Hematopoietic multipotent progenitor cell treated with erythropoietin and hydrocortisone succinate and interleukin-3 and kit ligand, for 4 days (in vitro differentiated cells): ENCODE data around the gene NUDT9.
"Not testable (repeated sequence)": the region's sequence is repeated elsewhere in the genome, so short reads cannot be mapped to it uniquely, and the experiment has no call there.

Experiments used
- DNase-seq: peaks from one replicate; pipeline ENCODE4 v3.0.0-alpha.2; 2015

The NUDT9 gene

DNA sequence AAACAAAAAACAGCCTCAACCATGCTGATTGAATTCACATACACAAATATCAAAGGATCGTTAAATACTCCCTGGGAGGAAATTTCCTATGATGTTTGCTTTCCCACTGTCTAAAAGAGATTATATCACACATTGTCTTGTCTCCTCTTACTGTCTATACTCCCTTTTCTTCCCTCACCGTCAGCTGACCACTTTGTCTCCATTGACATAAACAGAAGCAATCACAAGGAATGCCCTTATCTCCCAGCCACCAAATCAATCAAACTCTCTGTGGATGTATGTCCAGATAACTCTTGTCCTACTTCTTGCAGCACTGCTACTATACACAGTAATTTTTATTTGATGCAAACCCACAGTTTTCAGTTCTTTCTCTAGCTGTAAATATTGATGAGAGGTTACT is 12.2 kb upstream of the NUDT9 start:
- DNase-seq = no peak

DNA sequence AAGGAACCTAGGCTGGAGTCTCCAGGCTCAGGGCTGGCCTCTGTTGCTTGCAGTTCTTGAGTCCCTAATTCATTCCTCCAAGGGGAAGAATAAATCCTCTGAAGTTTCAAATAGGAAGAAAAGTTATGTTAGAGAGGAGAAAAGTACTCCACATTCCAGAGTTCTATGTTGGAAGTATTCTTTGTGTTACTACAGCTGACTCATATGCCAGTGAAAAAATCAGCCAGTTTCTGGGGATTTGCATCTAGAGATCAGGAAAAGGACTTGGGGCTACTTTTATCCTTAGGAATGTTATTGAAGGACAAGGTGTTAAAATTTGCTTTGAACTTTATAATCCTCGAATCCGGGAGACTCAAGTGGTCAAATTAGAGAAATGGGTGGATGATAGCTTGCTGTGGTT is 11.7 kb upstream of the NUDT9 start:
- no peak for DNase-seq

- DNase-seq = no peak
Observed at GRCh38 chr4:87414816-87415215, 7.6 kb upstream of the NUDT9 start.

GRCh38 chr4:87416965-87417364 is 5.4 kb upstream of the NUDT9 start:
- no peak for DNase-seq

GRCh38 chr4:87418410-87418809 is 4.0 kb upstream of the NUDT9 start:
- not testable (repeated sequence) for DNase-seq

DNA sequence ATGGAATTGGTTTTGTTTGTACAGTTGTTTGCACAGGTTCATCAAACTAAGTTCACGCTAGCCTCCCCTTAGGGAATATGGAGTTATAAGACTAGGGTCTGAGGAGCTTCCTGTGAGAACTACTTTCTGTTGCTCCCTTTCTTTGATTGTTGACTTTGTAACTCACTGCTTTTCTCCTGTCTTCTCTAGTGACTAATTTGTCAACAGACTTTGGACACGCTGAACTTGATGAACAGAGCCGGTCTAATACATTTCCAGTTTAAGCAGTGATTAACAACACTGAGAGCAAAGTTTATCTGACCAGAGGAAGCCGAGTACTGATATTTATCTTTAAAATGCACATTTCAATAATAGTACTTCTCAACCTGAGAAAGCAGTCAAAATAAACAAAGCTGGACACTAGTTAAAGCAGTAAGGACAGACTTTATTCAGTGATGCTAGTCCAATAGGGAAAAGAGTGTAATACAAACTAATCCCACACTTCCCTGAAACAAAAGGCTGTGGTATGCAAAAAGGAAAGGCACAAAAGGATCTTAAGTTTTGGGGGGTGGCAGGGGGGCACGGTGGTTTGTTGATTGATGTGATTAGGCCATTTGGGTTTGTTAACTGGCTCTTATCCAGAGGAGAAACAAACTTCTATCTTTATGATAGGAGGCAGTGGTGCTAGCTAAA is 2.7 kb upstream of the NUDT9 start:
- DNase-seq = no peak

DNA sequence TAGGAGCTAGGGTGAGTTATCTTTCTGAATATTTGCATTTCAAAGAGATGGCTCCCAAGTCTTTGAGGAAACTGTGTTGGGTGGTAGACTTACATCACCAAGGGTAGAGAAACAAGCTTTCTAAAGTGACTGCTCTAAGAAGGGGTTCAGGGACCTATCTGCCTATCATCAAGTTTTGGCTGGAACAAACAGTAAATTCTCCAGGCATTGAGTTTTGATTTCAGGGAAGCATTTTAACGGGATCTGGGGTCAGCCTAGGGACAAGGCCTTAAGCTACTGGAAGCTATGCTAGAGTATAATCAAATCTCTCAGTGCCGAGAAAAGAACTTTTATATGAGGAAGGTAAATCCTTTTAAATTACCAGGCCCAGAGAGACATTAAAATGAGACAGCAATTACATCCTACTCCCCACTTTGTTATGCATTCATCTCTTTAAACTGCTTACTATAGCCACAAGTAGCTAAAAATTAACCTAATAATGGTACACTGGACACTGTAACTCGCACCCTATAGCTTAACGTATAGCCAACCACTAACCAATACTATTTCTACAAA is 2.0 kb upstream of the NUDT9 start:
- no peak for DNase-seq

DNA sequence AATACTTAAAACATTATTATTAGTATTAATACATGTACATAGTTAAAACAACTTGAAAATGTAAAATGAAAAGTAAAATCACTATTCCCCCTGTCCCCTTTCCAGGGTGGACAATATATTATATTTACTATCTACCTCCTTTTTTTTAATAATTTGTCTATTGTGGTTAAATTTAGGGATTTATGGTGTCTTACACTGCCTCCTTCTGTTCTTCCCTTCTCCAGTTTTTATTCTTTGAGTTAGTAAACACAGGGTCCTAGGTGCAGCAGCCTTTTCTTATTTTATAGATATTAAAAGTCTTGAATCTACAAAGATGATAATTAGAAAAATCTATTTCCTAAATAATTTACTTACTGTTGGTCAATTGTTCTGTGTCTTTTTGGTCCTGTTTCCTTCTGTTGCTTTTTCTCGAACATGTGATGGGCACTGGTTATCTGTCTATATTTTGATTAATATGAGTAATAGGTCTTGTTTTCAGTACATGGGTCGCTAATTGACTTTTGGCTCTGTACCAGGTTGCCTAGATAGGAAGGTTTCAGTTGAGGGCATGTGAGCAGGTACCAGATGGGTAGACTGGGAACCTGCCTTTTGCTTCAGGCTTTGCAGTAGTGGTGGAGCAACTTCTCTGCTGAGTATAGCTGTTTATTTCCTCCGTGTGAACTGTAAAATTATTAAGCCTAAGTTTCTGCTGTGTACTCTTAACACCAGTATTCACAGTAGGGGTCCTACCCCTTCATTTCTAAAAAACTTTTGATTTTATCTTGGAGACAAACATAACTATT is 1.1 kb downstream of the NUDT9 start:
- DNase-seq = peak; percentile 53

DNA sequence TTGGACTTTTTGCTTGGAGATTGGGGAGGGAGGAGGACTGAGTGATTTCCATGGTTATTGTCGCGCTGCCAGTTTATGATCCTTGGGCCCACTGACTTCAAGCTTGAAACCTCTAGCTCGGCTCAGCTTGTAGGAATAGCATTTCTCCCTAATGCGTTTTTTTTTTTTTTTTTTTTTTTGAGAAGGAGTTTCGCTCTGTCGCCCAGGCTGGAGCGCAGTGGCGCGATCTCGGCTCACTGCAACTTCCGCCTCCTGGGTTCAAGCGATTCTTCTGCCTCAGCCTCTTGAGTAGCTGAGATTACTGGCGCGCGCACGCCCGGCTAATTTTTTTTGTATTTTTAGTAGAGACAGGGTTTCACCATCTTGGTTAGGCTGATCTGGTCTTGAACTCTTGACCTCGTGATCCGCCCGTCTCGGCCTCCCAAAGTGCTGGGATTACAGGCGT is 1.7 kb downstream of the NUDT9 start:
- peak; percentile 16 for DNase-seq

- DNase-seq = no peak
Observed at GRCh38 chr4:87425711-87426110, 3.3 kb downstream of the NUDT9 start.

DNA sequence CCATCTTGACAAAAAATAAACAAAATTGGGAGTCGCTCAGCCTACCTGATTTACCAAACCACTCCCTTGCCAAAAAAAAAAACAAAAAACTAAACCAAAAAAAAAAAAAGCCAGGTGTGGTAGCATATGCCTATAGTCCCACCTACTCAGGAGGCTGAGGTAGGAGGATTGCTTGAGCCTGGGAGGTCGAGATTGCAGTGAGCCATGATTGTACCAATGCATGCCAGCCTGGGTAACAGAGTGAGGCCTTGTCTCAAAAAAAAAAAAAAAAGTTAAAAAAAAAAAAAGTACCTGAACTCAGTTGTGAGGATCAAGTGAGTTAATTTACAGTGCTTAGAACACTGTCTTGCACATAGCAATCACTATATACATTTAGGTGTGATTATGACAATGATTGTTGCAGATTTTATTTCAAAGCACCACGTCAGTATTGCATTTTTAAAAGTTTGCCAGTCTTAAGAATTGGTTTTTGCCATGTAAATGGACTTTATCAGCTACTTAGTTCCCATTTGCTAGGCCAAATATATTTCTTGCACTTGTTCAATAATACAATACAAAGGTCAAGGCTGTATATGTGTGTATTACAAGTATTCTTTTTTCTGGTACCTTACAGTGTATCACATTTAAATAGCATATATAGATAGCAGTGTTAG is 4.6 kb downstream of the NUDT9 start:
- no peak for DNase-seq

DNA sequence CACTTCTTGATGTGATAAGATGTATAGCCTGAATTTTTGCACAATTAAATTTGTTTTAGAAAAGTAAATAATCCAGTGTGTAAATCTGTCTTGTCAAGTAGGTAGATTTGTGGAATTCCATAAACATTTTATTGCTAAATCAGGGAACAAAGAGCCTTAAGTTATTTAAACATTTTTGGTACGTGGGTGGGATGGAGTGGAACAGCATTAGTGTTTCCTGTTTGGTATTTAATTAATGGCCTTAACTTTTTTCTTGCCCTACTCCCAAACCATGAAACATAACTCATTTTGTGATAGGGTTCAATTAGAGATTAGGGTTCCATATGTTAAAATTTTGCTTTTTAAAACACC is 5.1 kb downstream of the NUDT9 start:
- DNase-seq = no peak

GRCh38 chr4:87428979-87429378 is 6.6 kb downstream of the NUDT9 start:
- DNase-seq = no peak

- no peak for DNase-seq
Observed at GRCh38 chr4:87430038-87430437, 7.7 kb downstream of the NUDT9 start.

- DNase-seq = no peak
Observed at GRCh38 chr4:87433342-87433741, 11.0 kb downstream of the NUDT9 start.

DNA sequence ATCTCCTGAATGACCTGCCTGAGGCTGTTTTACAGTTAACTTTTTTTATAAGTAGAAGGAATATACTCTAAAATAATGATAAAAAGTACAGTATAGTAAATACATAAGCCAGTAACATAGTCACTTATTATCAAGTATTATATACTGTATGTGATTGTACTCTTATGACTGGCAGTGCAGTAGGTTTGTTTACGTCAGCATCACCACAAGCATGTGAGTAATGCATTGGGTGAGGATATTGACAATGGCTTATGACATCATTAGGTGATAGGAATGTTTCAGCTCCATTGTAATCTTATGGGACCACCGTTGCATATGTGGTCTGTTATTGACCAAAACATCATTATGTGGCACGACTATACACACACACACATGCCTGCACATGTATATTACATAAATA is 20.5 kb downstream of the NUDT9 start:
- DNase-seq = no peak

DNA sequence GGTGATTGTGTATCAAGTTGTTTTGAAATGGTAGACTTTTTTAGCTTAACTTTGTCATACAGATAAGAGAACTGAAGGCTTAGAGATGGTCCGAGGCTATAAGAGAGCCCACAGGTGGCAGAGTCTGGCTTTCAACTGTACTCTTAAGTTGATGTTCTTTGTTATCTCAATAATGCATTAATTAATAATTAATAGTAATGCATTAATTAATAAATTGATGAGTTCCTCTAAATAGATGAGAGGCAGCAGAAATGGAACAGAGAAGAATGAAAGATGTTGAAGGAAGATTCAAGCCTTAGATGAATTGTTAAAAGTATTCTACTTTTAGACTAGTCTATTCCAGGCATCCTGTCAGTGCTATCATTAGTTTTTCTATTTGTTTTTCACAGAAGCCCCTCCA is 22.4 kb downstream of the NUDT9 start:
- DNase-seq = no peak

DNA sequence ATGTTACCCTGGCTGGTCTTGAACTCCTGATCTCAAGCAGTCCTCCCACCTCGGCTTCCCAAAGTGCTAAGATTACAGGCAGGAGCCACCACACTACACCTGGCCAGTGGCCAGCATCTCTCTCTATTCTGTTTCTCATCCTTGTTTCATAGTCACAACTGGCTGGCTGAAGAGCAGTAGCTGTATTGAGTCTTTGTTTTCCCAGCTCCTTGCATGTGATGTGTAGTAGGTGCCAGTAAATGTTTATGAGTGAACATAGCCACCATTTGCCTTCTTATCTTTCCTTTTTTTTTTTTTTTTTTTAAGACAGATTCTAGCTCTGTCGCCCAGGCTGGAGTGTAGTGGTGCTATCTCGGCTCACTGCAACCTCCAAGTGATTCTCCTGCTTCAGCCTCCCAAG is 23.6 kb downstream of the NUDT9 start:
- DNase-seq = no peak

GRCh38 chr4:87446375-87446774 is 24.0 kb downstream of the NUDT9 start:
- DNase-seq = not testable (repeated sequence)

- DNase-seq = peak; percentile 25
Observed at GRCh38 chr4:87451537-87451936, 29.2 kb downstream of the NUDT9 start.

DNA sequence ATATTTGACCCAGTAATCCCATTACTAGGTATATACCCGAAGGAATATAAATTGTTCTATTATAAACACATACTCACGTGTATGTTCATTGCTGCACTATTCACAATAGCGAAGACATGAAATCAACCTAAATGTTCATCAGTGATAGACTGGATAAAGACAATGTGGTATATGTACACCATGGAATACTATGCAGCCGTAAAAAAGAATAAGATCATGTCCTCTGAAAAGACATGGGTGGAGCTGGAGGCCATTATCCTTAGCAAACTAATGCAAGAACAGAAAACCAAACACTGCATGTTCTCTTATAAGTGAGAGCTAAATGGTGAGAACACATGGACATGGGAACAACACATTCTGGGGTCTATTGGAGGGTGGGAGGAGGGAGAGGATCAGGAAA is 36.5 kb downstream of the NUDT9 start:
- no peak for DNase-seq

DNA sequence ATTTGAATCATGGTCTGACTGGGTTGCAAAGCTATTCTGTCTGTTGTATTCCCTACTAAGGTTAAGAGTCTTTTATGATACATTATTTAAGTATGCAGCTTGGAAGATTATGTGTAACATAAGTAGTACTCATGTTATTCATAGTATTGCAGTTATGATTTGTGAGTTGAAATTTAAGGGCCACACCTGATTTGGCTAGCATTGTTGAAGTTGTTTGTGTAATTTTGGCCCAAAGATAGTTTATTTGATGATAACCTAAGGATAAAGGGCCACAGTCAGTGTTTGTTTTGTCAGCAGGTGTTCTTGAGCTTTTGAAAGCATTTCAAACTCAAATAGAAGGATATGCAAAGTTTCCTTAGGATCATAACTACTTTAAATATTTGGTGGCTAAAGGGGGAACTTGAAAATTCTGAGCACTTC is 38.9 kb downstream of the NUDT9 start:
- no peak for DNase-seq

- DNase-seq = no peak
Observed at GRCh38 chr4:87462102-87462501, 39.7 kb downstream of the NUDT9 start.
